ENCODE data around the gene RRAGD. TPM values are rescaled to one million over a fixed set of nuclear protein-coding genes. Genes with fewer than 3 reads are reported as not detected.

RRAGD gene
- total and polyA plus RNA-seq, 3 donors from 2014 or later, result 17.0 to 27.0 (median 19.4) TPM

DNA sequence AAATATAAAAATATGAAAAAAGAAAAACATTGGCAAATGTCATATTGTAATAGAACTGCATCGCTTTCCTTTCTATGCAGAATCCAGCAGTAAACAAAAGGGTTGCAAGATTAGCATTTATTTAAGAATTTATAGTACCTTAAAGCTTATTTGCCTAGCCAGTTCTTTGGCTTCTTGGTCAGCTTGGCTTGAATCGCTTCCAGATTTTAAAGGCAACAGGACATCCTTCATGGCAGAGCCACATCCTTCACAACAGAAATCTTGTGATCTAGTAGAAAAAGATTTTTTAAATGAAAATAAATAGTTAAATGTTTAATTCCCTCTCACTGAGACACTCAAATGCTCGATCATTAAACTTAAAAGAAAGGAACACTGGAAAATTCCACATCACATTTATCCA is 76.9 kb downstream of the RRAGD start:
- Histone ChIP-seq H3K27me3 (no peaks in the 10 kb centered on the region), H3K4me1 (no peaks in the 10 kb centered on the region), H3K4me3 (no peak overlapping the region), H3K27ac (no peak overlapping the region), H3K36me3 (ENCODE audit: low read depth, missing control alignments) (no peaks in the 10 kb centered on the region), H3K9me3 (no peaks in the 10 kb centered on the region)
- TF ChIP-seq, protein P1, sequence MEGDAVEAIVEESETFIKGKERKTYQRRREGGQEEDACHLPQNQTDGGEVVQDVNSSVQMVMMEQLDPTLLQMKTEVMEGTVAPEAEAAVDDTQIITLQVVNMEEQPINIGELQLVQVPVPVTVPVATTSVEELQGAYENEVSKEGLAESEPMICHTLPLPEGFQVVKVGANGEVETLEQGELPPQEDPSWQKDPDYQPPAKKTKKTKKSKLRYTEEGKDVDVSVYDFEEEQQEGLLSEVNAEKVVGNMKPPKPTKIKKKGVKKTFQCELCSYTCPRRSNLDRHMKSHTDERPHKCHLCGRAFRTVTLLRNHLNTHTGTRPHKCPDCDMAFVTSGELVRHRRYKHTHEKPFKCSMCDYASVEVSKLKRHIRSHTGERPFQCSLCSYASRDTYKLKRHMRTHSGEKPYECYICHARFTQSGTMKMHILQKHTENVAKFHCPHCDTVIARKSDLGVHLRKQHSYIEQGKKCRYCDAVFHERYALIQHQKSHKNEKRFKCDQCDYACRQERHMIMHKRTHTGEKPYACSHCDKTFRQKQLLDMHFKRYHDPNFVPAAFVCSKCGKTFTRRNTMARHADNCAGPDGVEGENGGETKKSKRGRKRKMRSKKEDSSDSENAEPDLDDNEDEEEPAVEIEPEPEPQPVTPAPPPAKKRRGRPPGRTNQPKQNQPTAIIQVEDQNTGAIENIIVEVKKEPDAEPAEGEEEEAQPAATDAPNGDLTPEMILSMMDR (IDR thresholded peaks at IDR 0.05), result no peak
- DNase-seq, result no peak
- WGBS, 2 donors, result 82 to 91% methylated on average over 3 of the region's 3 CpGs
- intact Hi-C loops (cut with DNase I; ENCODE audit: low total_unique reads), result no loop called here

DNA sequence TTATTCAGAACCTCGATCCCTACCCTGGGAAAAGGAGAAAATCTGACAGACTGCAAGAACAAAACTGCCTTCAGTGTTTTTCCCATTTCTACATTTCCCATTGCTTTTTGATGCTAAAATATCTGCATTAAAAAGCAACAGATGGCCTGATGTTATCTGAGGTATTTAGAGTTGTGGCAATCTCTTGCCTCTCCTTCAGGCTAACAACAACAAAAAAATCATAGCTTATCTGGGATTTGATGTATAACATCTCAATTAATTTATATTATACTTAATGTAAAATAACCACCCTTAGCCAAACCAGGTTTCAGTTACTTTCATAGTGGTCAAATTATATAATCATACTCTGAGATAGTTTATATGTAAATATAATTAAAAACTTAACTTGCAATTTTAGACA is 81.2 kb downstream of the RRAGD start:
- 97 to 100% methylated on average over 1 of the region's 1 CpG for WGBS, 2 donors
- H3K36me3 ChIP-seq (ENCODE audit: low read depth, missing control alignments), result no peaks in the 10 kb centered on the region

DNA sequence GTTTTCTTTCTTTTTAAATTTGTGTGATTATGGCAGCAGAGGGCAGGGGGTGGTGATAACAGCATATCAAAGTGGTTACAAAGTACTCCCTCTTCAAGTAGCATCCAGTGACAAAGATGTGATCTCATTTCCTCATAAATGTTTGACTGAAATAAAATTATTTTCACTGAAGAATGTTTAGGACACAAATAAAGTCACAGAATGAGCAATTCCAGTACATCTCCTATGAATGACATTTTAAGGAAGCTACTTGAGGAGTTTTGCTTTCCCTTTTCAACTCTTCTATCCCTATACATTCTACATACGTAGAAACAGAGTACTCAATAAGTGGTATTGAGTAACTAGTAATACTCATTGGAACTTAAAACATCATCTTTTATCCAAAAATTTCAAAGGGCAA is 83.1 kb downstream of the RRAGD start:
- 84 to 97% methylated on average over 1 of the region's 1 CpG for WGBS, 2 donors
- DNase-seq, result no peak
- no peak for TF ChIP-seq POLR2A (IDR thresholded peaks at IDR 0.05)
- TF ChIP-seq, protein P1 (IDR thresholded peaks at IDR 0.05), result no peak
- Histone ChIP-seq H3K4me1 (no peaks in the 10 kb centered on the region), H3K27ac (no peak overlapping the region), H3K4me3 (no peak overlapping the region), H3K27me3 (no peaks in the 10 kb centered on the region), H3K9me3 (no peaks in the 10 kb centered on the region), H3K36me3 (ENCODE audit: low read depth, missing control alignments) (no peaks in the 10 kb centered on the region)
- intact Hi-C loops (cut with DNase I; ENCODE audit: low total_unique reads), result no loop called here

More for the DNA sequence above, 81.2 kb downstream of the RRAGD start:
- intact Hi-C loops (cut with DNase I; ENCODE audit: low total_unique reads), result no loop called here
- H3K4me1 ChIP-seq, result no peaks in the 10 kb centered on the region
- TF ChIP-seq, protein P1 (IDR thresholded peaks at IDR 0.05), result no peak
- TF ChIP-seq POLR2A (IDR thresholded peaks at IDR 0.05), result no peak
- no peak overlapping the region for H3K27ac ChIP-seq
- DNase-seq, result no peak
- H3K9me3 ChIP-seq, result no peaks in the 10 kb centered on the region
- H3K27me3 ChIP-seq, result no peaks in the 10 kb centered on the region
- H3K4me3 ChIP-seq, result no peak overlapping the region

DNA sequence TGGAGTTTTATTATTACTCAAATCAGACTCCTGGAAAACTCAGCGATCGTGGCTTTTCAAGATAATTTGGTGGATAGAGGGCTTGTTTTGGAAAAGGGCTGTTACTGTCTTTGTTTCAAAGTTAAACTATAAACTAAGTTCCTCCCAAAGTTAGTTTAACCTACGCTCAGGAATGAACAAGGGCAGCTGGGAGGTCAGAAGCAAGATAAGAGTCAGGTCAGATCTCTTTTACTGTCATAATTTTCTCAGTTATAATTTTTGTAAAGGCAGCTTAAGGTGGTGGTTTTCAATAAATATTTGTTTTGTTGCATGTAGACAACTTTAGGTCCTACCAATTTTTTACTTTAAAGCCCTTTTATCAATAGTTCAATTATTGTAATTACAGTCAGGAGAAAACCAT is 87.8 kb downstream of the RRAGD start:
- no peaks in the 10 kb centered on the region for H3K9me3 ChIP-seq
- TF ChIP-seq POLR2A (IDR thresholded peaks at IDR 0.05), result no peak
- TF ChIP-seq, protein P1 (IDR thresholded peaks at IDR 0.05), result no peak
- H3K4me3 ChIP-seq, result no peak overlapping the region
- no peak for DNase-seq
- H3K27ac ChIP-seq, result no peak overlapping the region
- H3K27me3 ChIP-seq, result no peaks in the 10 kb centered on the region
- intact Hi-C loops (cut with DNase I; ENCODE audit: low total_unique reads), result no loop called here
- H3K4me1 ChIP-seq, result no peaks in the 10 kb centered on the region
- 92 to 95% methylated on average over 3 of the region's 3 CpGs for WGBS, 2 donors
- no peaks in the 10 kb centered on the region for H3K36me3 ChIP-seq (ENCODE audit: low read depth, missing control alignments)

DNA sequence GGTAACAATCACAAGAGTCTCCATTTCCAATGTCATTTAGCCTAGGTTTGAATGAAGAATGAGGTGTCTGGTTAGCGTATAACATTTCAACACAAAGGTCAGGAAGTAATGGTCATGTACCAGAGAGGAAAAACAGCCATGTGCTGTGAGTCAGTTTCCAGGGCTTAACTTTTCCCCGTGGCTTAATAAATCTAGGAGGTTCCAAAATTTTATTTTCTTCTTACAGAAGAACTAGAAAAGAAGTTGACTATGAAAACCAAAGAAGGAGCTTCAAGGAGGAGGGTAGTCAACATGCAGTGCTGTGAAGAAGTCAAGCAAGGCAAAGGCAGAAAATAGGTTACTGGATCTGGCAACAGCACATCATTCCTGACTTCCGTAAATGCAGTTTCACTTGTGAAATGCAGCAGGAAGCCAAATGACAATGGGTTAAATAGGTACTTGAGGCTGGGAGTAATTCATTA is 88.5 kb downstream of the RRAGD start:
- Histone ChIP-seq H3K4me1 (no peaks in the 10 kb centered on the region), H3K36me3 (ENCODE audit: low read depth, missing control alignments) (no peaks in the 10 kb centered on the region), H3K27me3 (no peaks in the 10 kb centered on the region), H3K9me3 (no peaks in the 10 kb centered on the region), H3K27ac (no peak overlapping the region), H3K4me3 (no peak overlapping the region)
- no peak for DNase-seq
- TF ChIP-seq POLR2A (IDR thresholded peaks at IDR 0.05), result no peak
- 79 to 83% methylated on average over 3 of the region's 3 CpGs for WGBS, 2 donors
- intact Hi-C loops (cut with DNase I; ENCODE audit: low total_unique reads), result no loop called here
